ENCODE data around the gene FER.

FER gene

DNA sequence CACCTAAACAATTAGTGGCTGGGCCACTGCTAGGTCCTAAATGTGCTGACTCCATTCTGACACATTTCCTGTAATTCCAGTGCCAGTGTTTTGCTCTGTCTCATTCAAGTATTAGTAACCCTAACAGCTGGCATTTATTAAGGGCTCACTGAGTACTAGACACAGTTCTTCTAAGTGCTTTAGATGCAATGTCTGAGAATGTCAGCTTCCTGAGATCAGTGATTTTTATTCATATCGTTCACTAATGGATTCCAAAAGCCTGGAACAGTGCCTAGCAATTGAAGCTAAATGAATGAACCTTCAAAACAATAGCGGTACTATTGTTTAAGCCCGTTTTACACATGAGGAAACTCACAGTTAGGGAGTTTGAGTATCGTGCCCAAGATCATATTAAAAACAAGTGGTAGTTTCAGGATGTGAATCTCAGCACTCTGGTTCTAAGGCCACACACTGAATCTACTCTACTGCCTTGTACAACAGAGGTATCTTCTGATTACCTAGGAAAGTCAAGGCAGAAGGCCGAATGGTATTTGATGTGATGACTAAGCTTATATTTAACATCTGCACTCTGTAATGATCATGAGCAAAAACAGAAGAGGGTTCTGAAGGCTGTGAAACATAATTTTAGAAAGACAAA is 358.1 kb downstream of the FER start:
- DNase-seq (ENCODE audit: low read depth in 4 of 4, low spot score in 1 of 4) = no peak

GRCh38 chr5:109111680-109112079 is 364.0 kb downstream of the FER start:
- no peak for DNase-seq (ENCODE audit: low read depth in 4 of 4, low spot score in 1 of 4)

DNA sequence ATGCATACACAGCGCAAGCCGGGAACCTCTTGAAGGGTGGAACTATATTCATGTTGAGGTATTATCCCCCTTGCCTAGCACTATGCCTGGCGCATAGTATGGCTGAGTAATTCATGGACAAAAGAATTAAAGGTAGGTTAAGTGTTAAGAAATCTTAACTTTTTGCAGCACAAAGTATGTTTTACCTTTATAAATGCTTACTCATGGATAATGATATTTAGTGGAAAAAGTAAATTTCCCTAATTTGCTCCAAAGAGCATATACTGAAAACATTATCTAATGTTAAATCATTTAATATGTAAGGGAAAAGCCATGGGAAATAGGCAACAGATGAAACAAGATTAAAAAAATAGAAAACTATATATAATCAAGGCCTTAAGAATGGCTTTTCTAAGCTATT is 365.9 kb downstream of the FER start:
- DNase-seq (ENCODE audit: low read depth in 4 of 4, low spot score in 1 of 4) = no peak

- no peak for DNase-seq (ENCODE audit: low read depth in 4 of 4, low spot score in 1 of 4)
Observed at GRCh38 chr5:109121225-109121624, 373.5 kb downstream of the FER start.

- no peak for DNase-seq (ENCODE audit: low read depth in 4 of 4, low spot score in 1 of 4)
Observed at GRCh38 chr5:109125755-109126429, 378.2 kb downstream of the FER start.

GRCh38 chr5:109126481-109126880 is 378.8 kb downstream of the FER start:
- no peak for DNase-seq (ENCODE audit: low read depth in 4 of 4, low spot score in 1 of 4)

DNA sequence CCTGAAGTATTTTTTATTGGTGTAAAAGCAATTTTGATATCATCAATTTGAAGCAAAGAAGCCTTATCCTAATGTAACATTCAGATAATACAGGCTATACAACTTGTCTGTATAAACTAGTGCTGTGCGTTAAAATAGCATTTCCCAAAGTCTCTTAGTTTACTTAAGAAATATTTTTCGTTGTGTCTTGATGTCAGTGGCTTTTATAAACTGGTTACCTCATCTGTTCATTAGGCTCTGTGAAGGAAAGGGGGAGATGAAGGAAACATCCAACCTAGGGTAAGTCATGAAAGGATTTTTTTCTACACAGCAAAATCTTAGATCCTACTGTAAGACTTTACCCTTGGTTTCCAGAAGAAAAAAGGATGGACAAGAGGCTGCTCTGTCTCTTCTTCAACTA is 389.2 kb downstream of the FER start:
- no peak for DNase-seq (ENCODE audit: low read depth in 4 of 4, low spot score in 1 of 4)

GRCh38 chr5:109141222-109142200 is 393.8 kb downstream of the FER start:
- DNase-seq (ENCODE audit: low read depth in 4 of 4, low spot score in 1 of 4) = no peak

DNA sequence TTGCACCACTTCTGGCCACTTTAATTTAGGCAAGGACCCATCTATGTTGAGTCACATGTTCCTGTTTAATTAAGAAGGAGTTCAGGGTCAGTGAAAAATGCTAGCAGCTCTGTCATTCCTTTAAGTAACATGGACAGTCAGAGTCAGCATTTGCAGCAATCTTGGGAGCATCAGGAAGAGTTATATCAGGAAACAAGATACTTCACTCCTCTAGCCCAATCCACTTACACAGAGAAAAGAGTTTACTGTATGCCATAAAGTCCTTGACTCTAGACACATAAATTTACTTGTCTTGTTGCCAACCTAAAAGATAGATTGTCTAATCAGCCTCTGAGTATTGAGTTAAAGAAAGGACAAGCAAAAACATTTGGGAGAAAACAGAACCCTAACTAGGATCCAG is 395.3 kb downstream of the FER start:
- no peak for DNase-seq (ENCODE audit: low read depth in 4 of 4, low spot score in 1 of 4)

DNA sequence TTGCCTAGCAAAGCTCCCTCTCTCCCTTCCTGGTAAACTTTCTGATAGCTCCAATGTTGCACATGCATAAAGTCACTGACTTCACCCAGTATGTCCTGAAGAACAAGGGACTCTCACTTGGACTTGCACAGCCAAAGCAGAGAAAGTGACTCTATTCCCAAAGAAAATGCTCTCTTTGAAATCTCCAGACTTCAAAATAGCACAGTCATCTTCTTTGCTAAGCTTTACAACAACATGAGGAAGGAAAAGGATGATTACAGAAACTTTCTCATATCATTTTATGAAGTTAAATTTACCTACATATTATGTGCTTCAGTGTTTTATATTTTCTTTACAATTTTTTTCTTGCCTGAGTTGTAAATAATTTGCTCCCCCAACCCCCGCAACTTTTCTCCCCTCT is 397.4 kb downstream of the FER start:
- no peak for DNase-seq (ENCODE audit: low read depth in 4 of 4, low spot score in 1 of 4)

DNA sequence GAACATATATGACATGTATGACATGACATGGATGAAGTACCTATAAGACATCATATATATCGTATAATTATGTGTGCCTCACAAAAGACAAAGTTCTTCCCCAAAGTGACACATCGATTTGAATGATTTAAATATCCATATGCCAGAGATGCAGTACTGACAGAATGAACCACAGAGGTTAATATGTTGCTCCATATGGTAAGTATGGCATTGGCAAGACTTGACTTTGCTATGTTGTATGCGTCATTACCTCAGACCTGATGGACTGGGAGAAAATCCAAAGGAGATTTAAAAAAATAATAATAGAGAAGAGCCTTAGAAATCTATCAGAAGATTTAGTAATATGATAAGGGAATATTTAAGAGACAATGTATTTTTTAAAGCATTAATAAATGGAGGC is 398.9 kb downstream of the FER start:
- no peak for DNase-seq (ENCODE audit: low read depth in 4 of 4, low spot score in 1 of 4)

- no peak for DNase-seq (ENCODE audit: low read depth in 4 of 4, low spot score in 1 of 4)
Observed at GRCh38 chr5:109152565-109152964, 404.9 kb downstream of the FER start.

GRCh38 chr5:109155625-109156024 is 407.9 kb downstream of the FER start:
- no peak for DNase-seq (ENCODE audit: low read depth in 4 of 4, low spot score in 1 of 4)

GRCh38 chr5:109156885-109157284 is 409.2 kb downstream of the FER start:
- no peak for DNase-seq (ENCODE audit: low read depth in 4 of 4, low spot score in 1 of 4)

GRCh38 chr5:109160468-109160867 is 412.8 kb downstream of the FER start:
- DNase-seq (ENCODE audit: low read depth in 4 of 4, low spot score in 1 of 4) = no peak

DNA sequence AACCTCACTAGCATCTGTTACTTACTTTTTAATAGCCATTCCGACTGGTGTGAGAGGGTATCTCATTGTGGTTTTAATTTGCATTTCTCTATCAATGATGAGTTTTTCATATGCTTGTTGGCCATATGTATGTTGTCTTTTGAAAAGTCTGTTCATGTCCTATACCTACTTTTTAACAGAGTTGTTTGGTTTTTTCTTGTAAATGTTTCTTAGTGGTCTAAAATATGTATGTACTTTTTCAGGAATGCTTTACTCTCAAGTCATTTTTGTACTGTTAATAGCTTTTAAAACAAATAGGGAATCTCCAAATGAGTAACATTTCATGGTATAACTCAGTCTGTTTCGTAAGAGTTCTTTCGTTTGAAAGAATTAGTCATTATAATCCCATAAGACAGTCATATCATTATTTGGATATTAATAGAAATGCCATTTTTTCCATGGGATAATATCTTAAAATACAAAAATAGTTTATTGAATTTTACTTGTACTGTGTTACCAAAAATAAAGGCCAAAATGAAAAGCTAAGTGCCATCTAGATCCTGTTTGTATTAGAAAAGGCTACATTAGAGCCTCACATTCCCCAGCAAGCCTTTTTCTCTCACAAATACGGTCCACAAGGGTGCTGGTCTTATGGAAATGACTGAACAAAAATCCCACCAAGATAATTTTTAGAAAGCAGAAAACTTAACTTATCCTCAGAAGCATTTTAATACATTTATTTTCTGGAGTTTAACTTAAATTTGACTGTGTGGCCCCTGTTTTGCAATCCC is 414.4 kb downstream of the FER start:
- no peak for DNase-seq (ENCODE audit: low read depth in 4 of 4, low spot score in 1 of 4)

DNA sequence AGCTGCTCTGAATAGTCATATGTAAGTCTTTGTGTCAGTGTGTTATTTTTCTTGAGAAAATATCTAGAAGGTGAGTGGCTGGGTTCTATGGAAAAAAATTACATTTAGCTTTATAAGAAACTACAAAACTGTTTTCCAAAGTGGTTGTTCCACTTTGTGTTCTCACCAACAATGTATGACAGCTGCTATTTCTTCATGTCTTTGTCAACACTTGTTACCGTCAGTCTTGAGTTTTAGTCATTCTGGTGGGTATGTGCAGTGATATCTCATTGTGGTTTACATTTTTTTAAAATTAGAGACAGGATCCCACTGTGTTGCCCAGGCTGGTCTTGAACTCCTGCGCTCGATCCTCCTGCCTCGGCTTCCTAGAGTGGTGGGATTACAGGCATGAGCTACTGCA is 415.6 kb downstream of the FER start:
- DNase-seq (ENCODE audit: low read depth in 4 of 4, low spot score in 1 of 4) = no peak

- no peak for DNase-seq (ENCODE audit: low read depth in 4 of 4, low spot score in 1 of 4)
Observed at GRCh38 chr5:109164001-109164400, 416.3 kb downstream of the FER start.

DNA sequence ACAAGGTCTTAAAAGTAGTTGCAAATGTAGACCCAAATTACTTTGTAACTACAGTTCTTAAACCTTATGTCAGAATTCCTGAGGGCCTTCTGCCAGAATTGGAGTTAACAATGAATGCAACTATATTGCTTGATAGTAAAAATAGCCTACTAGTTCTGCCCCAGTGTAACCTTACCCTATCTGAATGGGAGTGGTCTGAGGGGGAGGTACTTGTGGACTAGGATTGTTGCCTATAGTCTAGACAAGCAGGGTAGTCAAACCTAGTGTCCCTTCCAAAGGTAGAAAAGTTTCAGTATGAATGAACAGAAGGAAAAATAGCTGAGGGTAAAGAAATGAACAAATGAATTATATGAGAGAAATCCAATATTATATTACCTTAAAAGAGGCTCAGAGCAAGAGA is 419.9 kb downstream of the FER start:
- DNase-seq (ENCODE audit: low read depth in 4 of 4, low spot score in 1 of 4) = no peak

- DNase-seq (ENCODE audit: low read depth in 4 of 4, low spot score in 1 of 4) = no peak
Observed at GRCh38 chr5:109168151-109168550, 420.5 kb downstream of the FER start.

DNA sequence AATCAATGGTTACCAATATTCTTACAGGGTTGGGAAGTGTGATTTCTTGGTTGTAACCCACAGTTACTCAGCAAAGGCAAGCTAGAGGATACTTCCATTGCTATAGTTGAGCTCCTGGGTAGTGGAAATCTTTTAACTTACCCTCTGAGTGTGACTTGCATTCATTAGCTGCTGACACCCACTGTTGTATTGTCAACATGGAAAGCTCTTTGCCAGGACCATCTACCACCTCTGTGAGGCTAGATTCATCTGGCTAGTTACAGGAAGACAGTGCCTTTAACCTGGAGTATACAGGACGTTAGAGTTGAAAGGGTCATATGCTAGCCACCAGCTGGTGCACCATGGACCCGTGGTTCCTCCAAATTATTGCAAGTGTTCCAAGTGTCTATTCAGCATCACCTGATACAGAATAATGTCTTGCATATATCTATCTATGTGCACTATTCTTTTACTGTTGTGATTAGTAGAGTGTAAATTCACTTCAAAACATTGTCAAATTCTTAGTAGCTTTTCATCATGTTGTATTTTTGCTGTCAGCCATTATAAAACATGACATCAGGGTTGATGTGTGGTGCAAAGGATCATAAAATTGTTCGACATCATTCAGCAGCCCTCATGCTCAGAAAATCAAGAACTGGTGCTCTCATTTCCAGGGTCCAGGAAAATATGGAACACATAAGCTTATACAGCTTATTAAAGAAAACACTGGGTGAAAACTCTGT is 423.1 kb downstream of the FER start:
- no peak for DNase-seq (ENCODE audit: low read depth in 4 of 4, low spot score in 1 of 4)

Measured in stimulated activated CD4-positive, alpha-beta T cell treated with anti-CD3 and anti-CD28 coated beads, Interleukin-1b, Interleukin-23, amount 100 ng/mL, for 24 hours (primary cell).